Activated CD8-positive, alpha-beta memory T cell treated with anti-CD3 and anti-CD28 coated beads for 4 hours (primary cell): ENCODE results near the gene WDR86.
A peak's percentile ranks its signal among the peaks of the same experiment; 100 is the strongest.

ENCODE experiments used
- DNase-seq, 2 donors: peaks; one replicate each; pipeline ENCODE4 v3.0.0-alpha.2; 2020; ENCODE audit warnings: low read depth in 2 of 2

The WDR86 gene

GRCh38 chr7:151379534-151380198 is 30.2 kb downstream of the WDR86 start:
- no peak for DNase-seq

- DNase-seq = no peak
Observed at GRCh38 chr7:151379193-151379520, 30.7 kb downstream of the WDR86 start.

GRCh38 chr7:151378496-151379192 is 31.2 kb downstream of the WDR86 start:
- no peak for DNase-seq

- no peak for DNase-seq
Observed at GRCh38 chr7:151378011-151378410, 31.8 kb downstream of the WDR86 start.

GRCh38 chr7:151377406-151377805 is 32.4 kb downstream of the WDR86 start:
- no peak for DNase-seq

GRCh38 chr7:151376218-151376902 is 33.5 kb downstream of the WDR86 start:
- no peak for DNase-seq

GRCh38 chr7:151375530-151376217 is 34.2 kb downstream of the WDR86 start:
- DNase-seq = no peak

- DNase-seq = no peak
Observed at GRCh38 chr7:151374726-151375125, 35.1 kb downstream of the WDR86 start.

GRCh38 chr7:151374139-151374538 is 35.7 kb downstream of the WDR86 start:
- DNase-seq = no peak

GRCh38 chr7:151373599-151373998 is 36.2 kb downstream of the WDR86 start:
- DNase-seq = no peak

GRCh38 chr7:151372612-151373265 is 37.1 kb downstream of the WDR86 start:
- no peak for DNase-seq

- no peak for DNase-seq
Observed at GRCh38 chr7:151371266-151371665, 38.6 kb downstream of the WDR86 start.

GRCh38 chr7:151368136-151368571 is 41.7 kb downstream of the WDR86 start:
- peak; percentile 48 to 50 for DNase-seq

- DNase-seq = no peak
Observed at GRCh38 chr7:151367284-151367683, 42.6 kb downstream of the WDR86 start.

- no peak for DNase-seq
Observed at GRCh38 chr7:151366880-151367222, 43.0 kb downstream of the WDR86 start.

GRCh38 chr7:151366166-151366879 is 43.5 kb downstream of the WDR86 start:
- DNase-seq = no peak

- DNase-seq = no peak
Observed at GRCh38 chr7:151363182-151363581, 46.7 kb downstream of the WDR86 start.

- DNase-seq = no peak
Observed at GRCh38 chr7:151361193-151361959, 48.5 kb downstream of the WDR86 start.

- no peak for DNase-seq
Observed at GRCh38 chr7:151352512-151352911, 57.3 kb downstream of the WDR86 start.

GRCh38 chr7:151351967-151352366 is 57.9 kb downstream of the WDR86 start:
- peak in 1 of 2 donors; percentile 31 for DNase-seq

- DNase-seq = no peak
Observed at GRCh38 chr7:151351027-151351426, 58.8 kb downstream of the WDR86 start.
